HG03354 (cell line): Measurements from ENCODE around the gene OR2AG1.
A peak's percentile ranks its signal among the peaks of the same experiment; 100 is the strongest.

Source experiments
- ATAC-seq: cut with Tn5 transposase; IDR thresholded peaks from one replicate; pipeline ENCODE4 v1.9.1; 2021; ENCODE audit warnings: mild to moderate bottlenecking; ENCODE audit not compliant: unreplicated experiment, poor library complexity, severe bottlenecking

Gene OR2AG1

GRCh38 chr11:6782720-6783119 lies at the start of gene OR2AG1:
TSS of gene OR2AG1 (plus strand) at chr11:6783020. CDS start at chr11:6785038, 2,018 bp downstream.
- ATAC-seq = no peak

DNA sequence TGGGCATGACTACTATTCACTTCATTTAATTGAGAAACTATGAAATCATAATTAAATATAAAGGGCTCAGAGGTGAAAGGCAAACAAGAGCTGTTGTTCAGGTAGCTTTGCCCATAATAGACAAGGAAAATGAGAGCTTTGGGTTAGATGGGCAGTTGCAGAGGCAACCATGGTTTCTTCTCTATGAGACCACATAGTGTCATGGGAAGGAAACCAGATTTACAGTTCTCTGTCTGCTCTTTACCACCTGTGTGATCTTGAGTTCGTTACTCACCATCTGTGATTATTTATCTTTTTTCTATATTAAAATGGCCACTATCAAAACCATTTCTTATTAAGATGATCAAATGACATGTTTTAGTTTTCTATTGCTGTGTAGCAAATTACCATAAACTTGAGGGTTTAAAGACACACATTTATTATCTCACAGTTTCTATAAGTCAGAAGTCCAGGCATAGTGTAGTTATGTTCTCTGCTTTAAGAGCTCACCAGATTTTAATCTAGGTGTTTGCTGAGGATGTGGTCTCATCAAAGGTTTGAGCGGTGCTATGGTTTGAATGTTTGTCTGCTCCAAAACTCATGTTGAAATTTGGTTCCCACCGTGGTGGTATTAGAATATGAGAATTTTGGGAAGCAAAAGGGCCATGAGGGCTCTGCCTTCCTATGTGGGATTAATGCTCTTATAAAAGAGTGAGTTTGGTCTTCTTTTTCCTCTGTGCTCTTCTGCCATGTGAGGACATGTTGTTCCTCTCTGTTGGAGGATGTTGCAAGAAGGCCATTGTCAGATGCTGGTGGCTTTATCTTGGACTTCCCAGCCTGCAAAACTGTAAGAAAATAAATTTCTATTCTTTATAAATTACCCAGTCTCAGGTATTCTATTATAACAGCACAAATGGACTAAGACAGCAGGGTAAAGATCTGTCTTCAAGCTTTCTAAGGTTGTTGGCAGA lies 49.2 kb upstream of the OR2AG1 start:
- ATAC-seq = no peak

DNA sequence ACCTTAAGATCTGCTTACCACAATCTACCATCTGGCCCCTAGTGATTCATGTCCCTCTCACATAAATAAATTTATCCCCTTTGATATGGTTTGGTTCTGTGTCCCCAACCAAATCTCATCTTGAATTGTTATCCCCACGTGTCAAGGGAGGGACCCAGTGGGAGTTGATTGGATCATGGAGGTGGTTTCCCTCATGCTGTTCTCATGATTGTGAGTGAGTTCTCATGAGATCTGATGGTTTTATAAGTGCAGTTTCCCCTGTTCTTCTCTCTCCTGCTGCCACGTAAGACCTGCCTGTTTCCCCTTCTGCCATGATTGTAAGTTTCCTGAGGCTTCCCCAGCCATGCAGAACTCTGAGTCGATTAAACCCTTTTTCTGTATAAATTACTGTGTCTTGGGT lies 48.2 kb upstream of the OR2AG1 start:
- ATAC-seq = no peak

GRCh38 chr11:6735306-6735705 lies 47.5 kb upstream of the OR2AG1 start:
- ATAC-seq = no peak

GRCh38 chr11:6736495-6737121 lies 46.2 kb upstream of the OR2AG1 start:
- ATAC-seq = no peak

DNA sequence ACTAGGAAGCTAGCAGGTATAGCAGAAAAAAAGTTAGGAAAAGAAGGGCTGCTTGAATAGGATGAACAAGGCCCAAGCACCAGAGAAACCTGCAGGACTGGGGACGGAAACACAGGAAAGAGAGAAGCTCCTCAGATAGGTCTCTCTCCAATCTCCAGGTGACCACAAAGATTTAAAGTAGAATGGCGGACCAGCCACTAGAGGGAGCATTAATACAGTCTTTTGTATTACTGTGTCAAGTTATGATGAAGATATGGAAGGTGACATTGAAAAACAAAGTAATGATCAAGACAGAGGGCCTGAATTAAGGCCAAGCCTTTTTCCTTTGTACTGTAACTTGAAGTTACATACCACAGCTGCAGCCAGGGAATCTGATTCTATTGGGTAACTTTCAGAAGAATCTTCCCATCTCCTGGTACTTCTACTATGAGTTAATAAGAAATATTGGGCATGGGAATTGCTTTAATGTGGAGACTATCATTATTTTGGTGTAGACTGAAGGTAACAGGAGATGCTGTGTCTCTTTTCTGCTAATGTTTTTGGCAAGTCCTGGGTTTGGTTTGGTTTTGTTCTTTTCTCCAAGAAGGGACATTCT lies 44.9 kb upstream of the OR2AG1 start:
- ATAC-seq = peak; percentile 89

GRCh38 chr11:6738590-6738989 lies 44.2 kb upstream of the OR2AG1 start:
- no peak for ATAC-seq

- ATAC-seq = no peak
These were observed 40.6 kb upstream of the OR2AG1 start for GRCh38 chr11:6742260-6742659.

DNA sequence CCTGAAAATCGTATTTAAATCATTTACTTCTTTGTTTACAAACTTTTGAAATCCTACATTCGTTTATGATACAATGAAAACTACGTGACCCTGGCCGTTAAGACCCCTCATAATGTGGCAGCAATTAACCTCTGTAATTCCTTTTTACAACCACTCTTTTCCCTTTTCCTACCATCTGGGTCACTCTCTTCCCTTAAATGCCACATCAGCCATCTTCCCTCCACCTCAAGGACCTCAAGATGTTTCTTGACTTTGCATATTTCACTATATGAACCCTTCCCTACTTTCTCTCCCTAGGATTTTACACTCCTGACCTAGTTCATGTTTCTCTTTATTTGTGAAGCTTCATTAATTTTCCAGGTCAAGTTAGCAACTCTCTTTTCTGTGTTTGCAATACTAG lies 37.8 kb upstream of the OR2AG1 start:
- no peak for ATAC-seq

DNA sequence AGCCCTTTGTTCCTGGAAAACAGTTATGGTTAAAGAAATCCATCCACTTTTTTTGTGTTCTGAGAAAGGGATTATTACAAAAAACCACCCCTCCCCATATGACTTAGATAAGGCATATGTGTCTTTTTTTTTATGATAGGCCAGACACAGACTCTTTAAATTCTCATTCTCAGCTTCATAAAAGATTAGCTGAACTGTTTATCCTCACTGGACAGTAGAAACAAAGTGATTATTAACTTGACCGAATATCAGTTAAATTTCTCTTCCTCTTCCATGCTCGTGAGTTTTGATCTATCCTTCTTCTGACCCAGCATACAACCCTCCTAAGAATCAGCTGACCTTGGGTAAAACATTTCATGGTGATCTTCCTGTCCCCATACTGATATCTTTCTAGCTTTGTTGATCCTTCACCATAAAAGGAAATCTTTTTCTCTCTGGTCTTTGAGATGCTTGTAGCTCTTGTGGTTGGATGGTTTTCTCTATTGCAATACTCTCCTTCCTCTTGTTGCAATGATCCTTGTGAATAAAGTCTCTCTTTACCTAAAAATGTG lies 37.3 kb upstream of the OR2AG1 start:
- peak; percentile 52 for ATAC-seq

DNA sequence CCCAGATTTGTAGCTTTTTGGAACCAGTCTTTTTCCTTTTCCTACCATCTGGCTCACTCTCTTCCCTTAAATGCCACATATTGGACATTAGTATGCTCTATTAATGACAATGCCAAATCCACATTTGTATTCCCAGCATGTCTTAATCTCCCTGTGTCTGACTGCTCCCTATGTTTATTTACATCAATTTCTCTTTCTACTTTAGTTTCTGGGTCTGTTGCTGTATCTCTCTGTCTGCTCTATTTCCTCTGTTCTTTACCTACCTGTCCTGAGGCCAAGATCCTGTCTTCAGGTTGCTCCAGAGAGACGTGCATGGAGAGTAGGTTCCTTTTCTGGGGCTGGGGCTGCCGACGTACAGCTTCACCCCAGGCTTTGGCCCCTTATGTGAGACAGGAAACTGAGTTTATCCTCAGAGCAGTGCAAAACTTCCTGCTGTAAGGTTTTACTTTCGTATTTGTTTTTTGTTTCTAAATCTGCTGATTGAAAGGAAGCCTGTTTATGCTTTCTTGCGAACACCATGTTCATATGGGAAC lies 36.7 kb upstream of the OR2AG1 start:
- peak; percentile 86 for ATAC-seq

DNA sequence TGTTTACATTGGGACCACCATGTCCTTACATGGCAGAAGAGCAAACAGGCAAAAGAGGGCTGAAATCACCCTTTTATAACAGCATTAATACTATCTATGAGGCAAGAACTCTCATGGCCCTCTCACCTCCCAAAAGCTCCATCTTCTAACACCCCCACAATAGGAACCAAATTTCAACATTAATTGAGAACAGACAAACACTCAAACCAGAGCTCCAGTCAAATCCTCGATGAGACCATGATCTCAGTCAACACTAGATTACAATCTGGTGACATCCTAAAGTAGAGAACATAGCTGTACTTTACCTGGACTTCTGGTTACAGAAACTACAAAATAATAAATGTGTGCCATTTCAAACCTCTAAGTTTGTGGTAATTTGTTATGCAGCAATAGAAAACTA lies 36.2 kb upstream of the OR2AG1 start:
- ATAC-seq = no peak

GRCh38 chr11:6747097-6747668 lies 35.6 kb upstream of the OR2AG1 start:
- ATAC-seq = no peak

GRCh38 chr11:6755303-6755952 lies 27.4 kb upstream of the OR2AG1 start:
- ATAC-seq = no peak

DNA sequence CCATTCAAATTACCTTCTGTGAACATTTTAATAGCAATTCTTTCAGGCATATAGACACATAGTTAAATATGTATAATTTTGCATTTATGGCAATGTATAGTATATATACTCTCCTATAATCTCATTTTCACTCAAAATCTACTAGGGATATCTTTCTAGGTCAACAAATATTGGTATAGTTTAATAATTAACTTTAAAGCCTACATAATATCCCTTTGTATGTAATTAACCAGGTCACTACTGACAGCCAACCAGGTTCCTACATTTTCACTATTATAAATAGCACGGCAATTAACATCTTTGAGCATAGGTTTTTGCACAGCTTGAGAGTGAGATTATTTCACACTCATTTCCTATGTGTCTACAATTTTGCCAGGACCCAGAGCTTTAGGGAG lies 26.9 kb upstream of the OR2AG1 start:
- ATAC-seq = no peak

GRCh38 chr11:6757373-6757967 lies 25.4 kb upstream of the OR2AG1 start:
- ATAC-seq = peak; percentile 94

GRCh38 chr11:6771926-6772893 lies 10.6 kb upstream of the OR2AG1 start, which contains the start of gene OR2AG2:
TSS of gene OR2AG2 (minus strand) at chr11:6771976. CDS start at chr11:6768957, 3,019 bp downstream.
- ATAC-seq = peak; percentile 92

DNA sequence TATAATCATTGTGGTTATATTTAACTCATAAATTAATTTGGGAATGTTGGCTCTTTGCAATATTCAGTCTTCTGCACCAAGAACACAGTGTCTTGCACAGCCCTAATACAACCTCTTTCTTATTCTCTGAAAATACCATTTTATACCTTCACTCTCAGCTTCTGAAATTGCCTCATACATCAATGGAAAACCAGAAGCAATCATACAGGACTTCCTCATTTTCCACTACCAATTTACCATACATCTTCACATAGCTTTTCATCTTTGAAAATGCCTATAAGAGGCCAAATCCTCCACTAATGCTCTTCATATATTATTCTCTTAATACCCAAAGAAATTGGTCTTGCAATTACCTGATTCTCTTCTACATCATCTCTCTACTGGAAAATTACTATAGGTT lies 4.3 kb upstream of the OR2AG1 start:
- ATAC-seq = no peak
